Bronchial epithelial cell (primary cell): Measurements from ENCODE around the gene IMPACT. TPM values are rescaled to one million over a fixed set of nuclear protein-coding genes. Genes with fewer than 3 reads are reported as not detected.
A peak's percentile ranks its signal among the peaks of the same experiment; 100 is the strongest.

Experiments used
- DNase-seq: peaks from one replicate; pipeline ENCODE4 v3.0.0-alpha.2; 2010; ENCODE audit warnings: low read depth
- FAIRE-seq: peaks from 2 replicates; lab custom pipeline; 2011; peaks lifted over from hg19 to GRCh38; lab: Jason Lieb, UNC
- H3K27me3 ChIP-seq: 2 replicates; pipeline ENCODE4 v1.5.1; 2011; ENCODE audit warnings: low read length; ENCODE audit not compliant: control insufficient read depth, insufficient read depth
- H3K36me3 ChIP-seq: 2 replicates; pipeline ENCODE4 v1.5.1; 2011; ENCODE audit warnings: low read length; ENCODE audit not compliant: control insufficient read depth, insufficient read depth
- H3K4me3 ChIP-seq: 2 replicates; pipeline ENCODE4 v1.5.1; 2011; ENCODE audit warnings: mild to moderate bottlenecking, low read depth, low read length, control low read depth
- CTCF ChIP-seq: IDR thresholded peaks from 2 replicates; pipeline ENCODE4 v1.5.1; 2011; ENCODE audit warnings: mild to moderate bottlenecking, moderate library complexity, low read length, control low read depth, inconsistent platforms; ENCODE audit not compliant: insufficient read depth, severe bottlenecking
- total RNA-seq: library from RNA; depleted of rRNA; stranded (reverse); fragments of >200 nt; gene quantifications from 2 replicates; pipeline ENCODE4 v1.2.1, GENCODE V29; 2014

The IMPACT gene
- total RNA-seq, 1 donor from 2014 or later: 24.5 TPM

GRCh38 chr18:24388957-24389356 is 37.5 kb upstream of the IMPACT start:
- TF ChIP-seq CTCF: no peak
- Histone ChIP-seq H3K36me3 (no peaks in the 10 kb centered on the region), H3K4me3 (no peak overlapping the region), H3K27me3 (no peaks in the 10 kb centered on the region)
- FAIRE-seq (no peak), DNase-seq (no peak)

DNA sequence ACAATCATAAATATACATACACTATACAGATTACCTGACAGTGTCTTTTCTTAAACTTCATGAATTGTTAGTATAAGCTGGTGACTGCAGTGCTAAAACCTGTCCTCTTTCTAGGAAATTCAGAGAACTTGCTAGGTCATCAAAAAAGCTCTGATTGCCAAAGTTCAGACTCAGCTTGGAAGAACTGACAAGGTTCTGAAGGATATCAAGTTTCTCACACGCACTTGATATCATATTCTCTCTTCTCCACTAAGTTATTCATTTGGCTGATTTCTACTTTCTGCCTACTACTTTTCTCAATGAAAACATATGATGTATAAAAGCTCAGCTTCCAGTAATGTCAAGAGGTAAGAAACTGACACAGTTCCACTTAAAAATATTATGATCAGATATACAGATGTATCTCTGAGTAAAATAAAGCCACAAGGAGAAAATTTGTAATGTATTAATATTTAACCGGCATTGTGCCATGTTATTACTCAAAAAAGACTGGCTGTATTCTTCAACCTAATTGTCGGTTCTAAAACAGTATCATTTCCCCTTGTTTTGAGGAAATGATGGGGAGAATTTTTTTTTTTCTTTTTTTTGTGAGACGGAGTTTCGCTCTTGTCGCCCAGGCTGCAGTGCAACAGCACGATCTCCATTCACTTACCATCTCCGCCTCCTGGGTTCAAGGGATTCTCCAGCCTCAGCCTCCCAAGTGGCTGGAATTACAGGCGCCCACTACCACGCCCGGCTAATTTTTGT is 31.2 kb upstream of the IMPACT start:
- no peak for TF ChIP-seq CTCF
- H3K36me3 ChIP-seq: no peaks in the 10 kb centered on the region
- no peak overlapping the region for H3K4me3 ChIP-seq
- no peaks in the 10 kb centered on the region for H3K27me3 ChIP-seq
- FAIRE-seq (no peak), DNase-seq (peak; percentile 23)

- no peak for DNase-seq
- Histone ChIP-seq H3K4me3 (no peak overlapping the region), H3K27me3 (no peaks in the 10 kb centered on the region), H3K36me3 (no peaks in the 10 kb centered on the region)
- FAIRE-seq: no peak
- TF ChIP-seq CTCF: no peak
Observed at GRCh38 chr18:24396082-24396633, 30.3 kb upstream of the IMPACT start.

DNA sequence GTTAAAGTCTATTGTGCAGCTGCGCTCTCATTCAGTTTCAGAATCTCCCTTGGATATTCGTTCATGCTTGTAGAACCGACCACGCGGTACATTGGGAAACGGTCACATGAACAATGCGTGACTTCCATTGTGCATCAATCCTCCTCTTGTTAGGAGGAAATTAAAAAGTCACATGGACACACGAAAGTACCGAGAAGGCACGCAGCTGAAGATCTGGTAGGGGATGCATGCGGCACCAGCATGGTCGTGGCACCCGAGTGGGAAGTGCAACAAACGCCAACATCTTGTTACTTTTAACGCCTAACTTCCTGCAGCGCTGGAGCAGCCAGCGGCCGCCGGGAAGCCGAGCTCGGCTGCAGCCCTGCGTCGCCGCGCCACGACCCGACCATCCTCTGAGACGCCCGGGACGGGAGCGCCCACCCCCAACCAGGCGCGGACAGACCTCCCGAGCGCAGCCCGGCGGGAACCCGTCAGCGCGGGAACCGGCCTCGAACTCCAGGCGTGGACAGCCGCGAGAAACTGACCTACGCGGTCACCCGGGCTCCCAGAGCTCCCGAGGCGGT is 29.3 kb upstream of the IMPACT start:
- Histone ChIP-seq H3K36me3 (no peaks in the 10 kb centered on the region), H3K27me3 (no peaks in the 10 kb centered on the region), H3K4me3 (peak overlapping the region; percentile 83)
- TF ChIP-seq CTCF: no peak
- peak; percentile 51 for DNase-seq
- peak; percentile 86 for FAIRE-seq

GRCh38 chr18:24397694-24398368 is 28.6 kb upstream of the IMPACT start, which contains the start of gene OSBPL1A:
Gene OSBPL1A, minus strand, starts transcription at chr18:24397824. Its CDS starts 20,291 bp downstream, at chr18:24377533.
- peak; percentile 73 for DNase-seq
- Histone ChIP-seq H3K4me3 (peak within 1 kb of the TSS; percentile 83), H3K27me3 (no peaks in the 10 kb centered on the region), H3K36me3 (no peaks in the 10 kb centered on the region)
- TF ChIP-seq CTCF: no peak
- no peak for FAIRE-seq
